Smooth muscle cell (in vitro differentiated cells): ENCODE measurements around the gene KCNS1. TPM values are rescaled to one million over a fixed set of nuclear protein-coding genes. Genes with fewer than 3 reads are reported as not detected.
A peak's percentile ranks its signal among the peaks of the same experiment; 100 is the strongest.

Experiments used
- DNase-seq: peaks from one replicate; lab custom pipeline; 2025; ENCODE audit not compliant: unreplicated experiment; lab: John Stamatoyannopoulos, UW
- H2AFZ ChIP-seq: fragments of 200-600 bp; sonication (generic); 2 replicates; pipeline ENCODE4 v1.6.0; 2016; ENCODE audit warnings: antibody characterized with exemption, low read depth, mild to moderate bottlenecking
- H3F3A ChIP-seq: fragments of 200-600 bp; sonication (generic); 2 replicates; pipeline ENCODE4 v1.6.0; 2017; ENCODE audit warnings: antibody characterized with exemption, low read depth
- H3K27ac ChIP-seq: fragments of 200-600 bp; sonication (generic); 2 replicates; pipeline ENCODE4 v1.5.1; 2016; ENCODE audit warnings: low read depth, mild to moderate bottlenecking
- H3K27me3 ChIP-seq: fragments of 200-600 bp; sonication (generic); 2 replicates; pipeline ENCODE4 v1.6.1; 2016; ENCODE audit warnings: low read depth, mild to moderate bottlenecking
- H3K36me3 ChIP-seq: fragments of 200-600 bp; sonication (generic); 2 replicates; pipeline ENCODE4 v1.5.1; 2016; ENCODE audit warnings: low read depth
- H3K4me1 ChIP-seq: fragments of 200-600 bp; sonication (generic); 2 replicates; pipeline ENCODE4 v1.5.1; 2016; ENCODE audit warnings: low read depth
- H3K4me2 ChIP-seq: fragments of 200-600 bp; sonication (generic); 2 replicates; pipeline ENCODE4 v1.6.0; 2016; ENCODE audit warnings: mild to moderate bottlenecking
- H3K4me3 ChIP-seq: fragments of 200-600 bp; sonication (generic); 2 replicates; pipeline ENCODE4 v1.5.1; 2016; ENCODE audit warnings: mild to moderate bottlenecking
- H3K79me2 ChIP-seq: fragments of 200-600 bp; sonication (generic); 2 replicates; pipeline ENCODE4 v1.6.0; 2016; ENCODE audit warnings: low read depth, mild to moderate bottlenecking
- H3K9ac ChIP-seq: fragments of 200-600 bp; sonication (generic); 2 replicates; pipeline ENCODE4 v1.6.0; 2016; ENCODE audit warnings: low read depth
- H3K9me3 ChIP-seq: fragments of 200-600 bp; sonication (generic); replicated peaks from 2 replicates; pipeline ENCODE4 v1.5.1; 2016; ENCODE audit warnings: low read depth
- H4K20me1 ChIP-seq: fragments of 200-600 bp; sonication (generic); 2 replicates; pipeline ENCODE4 v1.6.0; 2016; ENCODE audit warnings: low read depth
- CTCF ChIP-seq: fragments of 200-600 bp; sonication (generic); IDR thresholded peaks from 2 replicates; pipeline ENCODE4 v1.5.1; 2017; ENCODE audit warnings: borderline replicate concordance, mild to moderate bottlenecking, antibody characterized with exemption; ENCODE audit not compliant: insufficient read depth, poor library complexity, severe bottlenecking
- WGBS: methylation state at CpG from one replicate; pipeline ENCODE4 v1.1.7; 2016; ENCODE audit warnings: low lambda C conversion rate; 5-methylcytosine and 5-hydroxymethylcytosine counted together
- polyA plus RNA-seq: library from polyadenylated mRNA; unstranded; fragments of >200 nt; fragmentation: Nextera tagmentation; extraction: Ambion mirVana; gene quantifications from 2 replicates; pipeline ENCODE4 v1.2.1, GENCODE V29; 2016
- total RNA-seq: library from RNA; depleted of rRNA; stranded (reverse); fragments of >200 nt; gene quantifications from 2 replicates; pipeline ENCODE4 v1.2.3, GENCODE V29; 2014

The KCNS1 gene
- total and polyA plus RNA-seq, 2 experiments from 2014 or later: 0.35 to 1.4 TPM

- Histone ChIP-seq H3K79me2 (peaks cover 2% of the 10 kb centered on the region), H3K9ac (peak overlapping the region; percentile 0), H3K4me1 (no peaks in the 10 kb centered on the region), H3K27me3 (no peaks in the 10 kb centered on the region), H3K9me3 (no peaks in the 10 kb centered on the region), H3K36me3 (no peaks in the 10 kb centered on the region), H3K27ac (peak overlapping the region; percentile 78), H3K4me2 (peak overlapping the region; percentile 50), H3K4me3 (no peak overlapping the region), H2AFZ (no peak overlapping the region), H3F3A (peaks cover 19% of the 10 kb centered on the region), H4K20me1 (no peaks in the 10 kb centered on the region)
- 53% methylated on average over 6 of the region's 6 CpGs for WGBS
- TF ChIP-seq CTCF: no peak
- no peak for DNase-seq
These were observed 41.8 kb downstream of the KCNS1 start for GRCh38 chr20:45059022-45059728.

GRCh38 chr20:45058168-45058850 lies 42.6 kb downstream of the KCNS1 start:
- Histone ChIP-seq H3K27ac (peak overlapping the region; percentile 78), H4K20me1 (no peaks in the 10 kb centered on the region), H3K4me1 (peaks cover 3% of the 10 kb centered on the region), H3F3A (peaks cover 19% of the 10 kb centered on the region), H3K4me2 (no peak overlapping the region), H3K36me3 (no peaks in the 10 kb centered on the region), H3K9me3 (no peaks in the 10 kb centered on the region), H3K27me3 (no peaks in the 10 kb centered on the region), H2AFZ (no peak overlapping the region), H3K4me3 (no peak overlapping the region), H3K79me2 (no peaks in the 10 kb centered on the region), H3K9ac (no peak overlapping the region)
- no peak for TF ChIP-seq CTCF
- no peak for DNase-seq
- 63% methylated on average over 4 of the region's 4 CpGs for WGBS

- Histone ChIP-seq H4K20me1 (no peaks in the 10 kb centered on the region), H3K27me3 (no peaks in the 10 kb centered on the region), H3K79me2 (no peaks in the 10 kb centered on the region), H3K4me1 (peaks cover 14% of the 10 kb centered on the region), H3K4me2 (no peak overlapping the region), H3F3A (peaks cover 24% of the 10 kb centered on the region), H3K27ac (no peak overlapping the region), H3K36me3 (no peaks in the 10 kb centered on the region), H2AFZ (no peak overlapping the region), H3K9me3 (no peaks in the 10 kb centered on the region), H3K4me3 (no peak overlapping the region), H3K9ac (no peak overlapping the region)
- DNase-seq: no peak
- 97% methylated on average over 8 of the region's 8 CpGs for WGBS
- no peak for TF ChIP-seq CTCF
These were observed 44.3 kb downstream of the KCNS1 start for GRCh38 chr20:45056473-45057173.
